WTC11 (cell line): ENCODE results near the gene SIRT3. TPM values are rescaled to one million over a fixed set of nuclear protein-coding genes. Genes with fewer than 3 reads are reported as not detected.

Source experiments
- ATAC-seq: fragments of 200-7000 bp; cut with Tn5 transposase; 2 replicates; pipeline ENCODE4 v1.10.0; 2021; ENCODE audit warnings: mild to moderate bottlenecking, moderate library complexity
- CTCF ChIA-PET: fragments of 300-600 bp; sonication (Branson Sonifier 250); formaldehyde crosslinking; loops from one replicate; lab custom pipeline; 2021; ENCODE audit warnings: antibody characterized with exemption; lab: Charles Lee
- POLR2A ChIA-PET: fragments of 350-600 bp; sonication (Branson Sonifier 250); formaldehyde crosslinking; loops from one replicate; lab custom pipeline; 2021; ENCODE audit warnings: antibody characterized with exemption; lab: Charles Lee
- DNase-seq: peaks from one replicate; pipeline ENCODE4 v3.0.0; 2021; ENCODE audit warnings: low spot score
- H3K27ac Mint-ChIP-seq: 2 replicates; pipeline ENCODE4 v1.8.0; 2021; ENCODE audit warnings: mixed read lengths
- H3K27me3 Mint-ChIP-seq: 2 replicates; pipeline ENCODE4 v1.8.0; 2021; ENCODE audit warnings: low read depth, mild to moderate bottlenecking, moderate library complexity, mixed read lengths
- H3K36me3 Mint-ChIP-seq: 2 replicates; pipeline ENCODE4 v1.8.0; 2021; ENCODE audit warnings: mixed read lengths
- H3K4me1 Mint-ChIP-seq: 2 replicates; pipeline ENCODE4 v1.8.0; 2022; ENCODE audit warnings: mixed read lengths
- H3K4me3 Mint-ChIP-seq: 2 replicates; pipeline ENCODE4 v1.8.0; 2021; ENCODE audit warnings: mild to moderate bottlenecking, moderate library complexity, mixed read lengths
- H3K9me3 Mint-ChIP-seq: 2 replicates; pipeline ENCODE4 v1.8.0; 2021; ENCODE audit warnings: mixed read lengths
- E2F4 ChIP-seq: sonication (generic); formaldehyde crosslinking; IDR thresholded peaks from 2 replicates; pipeline ENCODE4 v1.8.1; 2022; ENCODE audit warnings: low read depth, mild to moderate bottlenecking, moderate library complexity, missing genetic modification reagents, borderline replicate concordance
- ERG ChIP-seq: fragments of 250-450 bp; sonication (Bioruptor Pico); IDR thresholded peaks from 2 replicates; pipeline ENCODE4 v1.8.0; 2021; ENCODE audit warnings: mild to moderate bottlenecking
- FOXJ3 ChIP-seq: sonication (generic); formaldehyde crosslinking; IDR thresholded peaks from 2 replicates; pipeline ENCODE4 v1.9.0; 2021; ENCODE audit warnings: missing genetic modification reagents, mild to moderate bottlenecking, borderline replicate concordance
- MLX ChIP-seq: sonication (generic); formaldehyde crosslinking; IDR thresholded peaks from 2 replicates; pipeline ENCODE4 v1.8.1; 2023; ENCODE audit warnings: mild to moderate bottlenecking, missing genetic modification reagents, moderate library complexity
- MXD4 ChIP-seq: fragments of 250-450 bp; sonication (Bioruptor Pico); IDR thresholded peaks from 2 replicates; pipeline ENCODE4 v1.8.0; 2021; ENCODE audit warnings: mild to moderate bottlenecking, moderate library complexity, borderline replicate concordance
- NR3C1 ChIP-seq: sonication (generic); formaldehyde crosslinking; conservative IDR thresholded peaks from 2 replicates; pipeline ENCODE4 v1.8.1; 2023; ENCODE audit warnings: low read depth, mild to moderate bottlenecking, missing genetic modification reagents
- RORB ChIP-seq: fragments of 250-450 bp; sonication (Bioruptor Pico); IDR thresholded peaks from 2 replicates; pipeline ENCODE4 v1.9.0; 2021; ENCODE audit warnings: mild to moderate bottlenecking
- SMAD4 ChIP-seq: sonication (generic); formaldehyde crosslinking; IDR thresholded peaks from 2 replicates; pipeline ENCODE4 v1.8.0; 2022; ENCODE audit warnings: mild to moderate bottlenecking, missing genetic modification reagents
- TP53 ChIP-seq: sonication (generic); formaldehyde crosslinking; IDR thresholded peaks from 2 replicates; pipeline ENCODE4 v1.8.1; 2023; ENCODE audit warnings: mild to moderate bottlenecking, missing genetic modification reagents
- ZBTB21 ChIP-seq: sonication (generic); formaldehyde crosslinking; IDR thresholded peaks from 2 replicates; pipeline ENCODE4 v1.8.1; 2023; ENCODE audit warnings: mild to moderate bottlenecking, missing genetic modification reagents, borderline replicate concordance
- ZMAT4 ChIP-seq: fragments of 250-450 bp; sonication (Bioruptor Pico); IDR thresholded peaks from 2 replicates; pipeline ENCODE4 v1.9.0; 2021; ENCODE audit warnings: mild to moderate bottlenecking
- ZNF512 ChIP-seq: sonication (generic); formaldehyde crosslinking; IDR thresholded peaks from 2 replicates; pipeline ENCODE4 v1.8.1; 2022; ENCODE audit warnings: missing genetic modification reagents, borderline replicate concordance
- total RNA-seq: library from RNA; stranded (reverse); gene quantifications from 3 replicates; pipeline ENCODE4 v1.2.3, GENCODE V29; 2021

Gene SIRT3
- total RNA-seq, 1 experiment from 2014 or later: 21.0 TPM

GRCh38 chr11:279040-279965, 43.2 kb upstream of the SIRT3 start:
- H3K4me3 Mint-ChIP-seq: peak overlapping the region; percentile 52; the same call in 1 of the 2 replicates
- ChIA-PET CTCF (interaction anchor here (1.0 to 5.8 kb wide), 7 partner anchors 11 to 111 kb away, joined by 3 to 53 read pairs (median 4); no protein-coding TSS in a partner anchor), POLR2A (interaction anchor here (1.2 kb wide), 1 partner anchor 169 kb away, joined by 3 read pairs; no protein-coding TSS in a partner anchor)
- peaks cover 37% of the 10 kb centered on the region for H3K4me1 Mint-ChIP-seq
- TF ChIP-seq TP53 (CRISPR knock-in tag): no peak
- no peak for TF ChIP-seq RORB (CRISPR knock-in tag)
- no peaks in the 10 kb centered on the region for H3K36me3 Mint-ChIP-seq
- H3K27ac Mint-ChIP-seq: no peak overlapping the region
- H3K9me3 Mint-ChIP-seq: peaks cover 9% of the 10 kb centered on the region
- ATAC-seq (0 out of 2 replicates have a peak, but pooled peaks have one; percentile 10), DNase-seq (no peak)
- peaks cover 50% of the 10 kb centered on the region for H3K27me3 Mint-ChIP-seq

- Mint-ChIP-seq H3K36me3 (no peaks in the 10 kb centered on the region), H3K9me3 (peaks cover 9% of the 10 kb centered on the region), H3K27ac (no peak within 1 kb of the TSS), H3K4me3 (peak within 1 kb of the TSS; percentile 52; the same call in 1 of the 2 replicates), H3K4me1 (peaks cover 29% of the 10 kb centered on the region), H3K27me3 (peaks cover 46% of the 10 kb centered on the region)
- no peak for DNase-seq
- CTCF ChIA-PET: interaction anchor here (0.8 to 5.8 kb wide), 5 partner anchors 10 to 112 kb away, joined by 3 to 53 read pairs (median 4); no protein-coding TSS in a partner anchor
- POLR2A ChIA-PET: interaction anchor here (1.1 kb wide), 1 partner anchor 22 kb away, joined by 4 read pairs; the partner anchor contains the start of gene IFITM5
- no peak for ATAC-seq
- no peak for TF ChIP-seq SMAD4 (CRISPR knock-in tag)
- TF ChIP-seq ZBTB21 (CRISPR knock-in tag): no peak
- no peak for TF ChIP-seq E2F4
- TF ChIP-seq RORB (CRISPR knock-in tag): no peak
- TF ChIP-seq, all 79 proteins: peak for 0
Observed at GRCh38 chr11:278001-278951, 42.1 kb upstream of the SIRT3 start, which contains the start of gene NLRP6. Gene NLRP6 (plus strand): TSS chr11:278407. CDS start chr11:278570, 163 bp downstream.

- CTCF ChIA-PET: interaction anchor here (1.1 to 3.6 kb wide), 2 partner anchors 22 to 26 kb away, joined by 3 to 20 read pairs; no protein-coding TSS in a partner anchor
- POLR2A ChIA-PET: no interaction called here
- TF ChIP-seq MXD4 (CRISPR knock-in tag) (no peak), ZNF512 (CRISPR knock-in tag) (no peak), ERG (CRISPR knock-in tag) (no peak), FOXJ3 (CRISPR knock-in tag) (no peak), MLX (CRISPR knock-in tag) (no peak), ZMAT4 (CRISPR knock-in tag) (no peak), NR3C1 (CRISPR knock-in tag) (no peak)
- TF ChIP-seq, all 79 proteins: peak for 0
- Mint-ChIP-seq H3K36me3 (no peaks in the 10 kb centered on the region), H3K27ac (no peak overlapping the region), H3K4me1 (peaks cover 18% of the 10 kb centered on the region), H3K27me3 (peaks cover 27% of the 10 kb centered on the region), H3K9me3 (peaks cover 9% of the 10 kb centered on the region), H3K4me3 (no peak overlapping the region)
- DNase-seq (no peak), ATAC-seq (no peak)
Observed at GRCh38 chr11:276219-276618, 40.1 kb upstream of the SIRT3 start.
